Limb (tissue), 2 donors: Measurements from ENCODE around the gene PDE4B.

Source experiments
- DNase-seq, 2 donors: peaks; one replicate each; pipeline ENCODE4 v3.0.0-alpha.2; 2016; ENCODE audit errors: extremely low spot score in 2 of 2

The PDE4B gene

GRCh38 chr1:66282891-66283621 is 490.4 kb downstream of the PDE4B start:
- DNase-seq = no peak

- DNase-seq = no peak
These were observed 490.9 kb downstream of the PDE4B start for GRCh38 chr1:66283622-66284041.

- no peak for DNase-seq
These were observed 492.1 kb downstream of the PDE4B start for GRCh38 chr1:66284746-66285145.

DNA sequence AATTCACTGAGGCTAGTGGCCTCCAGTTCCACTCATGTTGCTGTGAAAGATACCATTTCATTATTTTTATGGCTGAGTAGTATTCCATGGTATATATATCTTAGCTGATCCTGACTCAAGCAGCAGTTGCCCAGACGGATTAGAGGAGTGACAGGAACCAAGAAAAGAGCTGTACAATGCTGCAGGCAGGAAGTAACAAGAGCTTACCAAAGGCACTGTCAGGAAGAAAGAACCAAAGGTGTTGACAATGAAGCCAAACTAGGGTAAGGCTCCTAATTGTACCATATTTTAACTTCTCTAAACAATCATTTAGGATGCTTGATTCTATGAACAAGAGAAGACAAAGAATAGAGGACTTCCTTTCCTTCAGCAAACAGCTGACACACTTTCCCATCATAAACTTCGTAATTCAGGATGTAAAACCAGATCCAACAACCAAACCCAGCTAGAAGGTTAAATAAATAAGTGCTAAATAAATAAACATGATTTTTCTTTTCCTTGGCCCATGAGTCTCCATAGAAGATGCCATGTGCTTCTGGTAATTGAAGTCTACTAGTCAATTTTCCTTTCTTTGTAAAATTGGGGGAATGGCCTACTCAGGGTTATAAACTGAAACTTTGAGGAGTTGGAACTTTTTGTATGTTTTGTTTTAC is 493.0 kb downstream of the PDE4B start:
- DNase-seq = no peak

GRCh38 chr1:66286307-66286706 is 493.6 kb downstream of the PDE4B start:
- DNase-seq = no peak

GRCh38 chr1:66288048-66288447 is 495.4 kb downstream of the PDE4B start:
- no peak for DNase-seq

DNA sequence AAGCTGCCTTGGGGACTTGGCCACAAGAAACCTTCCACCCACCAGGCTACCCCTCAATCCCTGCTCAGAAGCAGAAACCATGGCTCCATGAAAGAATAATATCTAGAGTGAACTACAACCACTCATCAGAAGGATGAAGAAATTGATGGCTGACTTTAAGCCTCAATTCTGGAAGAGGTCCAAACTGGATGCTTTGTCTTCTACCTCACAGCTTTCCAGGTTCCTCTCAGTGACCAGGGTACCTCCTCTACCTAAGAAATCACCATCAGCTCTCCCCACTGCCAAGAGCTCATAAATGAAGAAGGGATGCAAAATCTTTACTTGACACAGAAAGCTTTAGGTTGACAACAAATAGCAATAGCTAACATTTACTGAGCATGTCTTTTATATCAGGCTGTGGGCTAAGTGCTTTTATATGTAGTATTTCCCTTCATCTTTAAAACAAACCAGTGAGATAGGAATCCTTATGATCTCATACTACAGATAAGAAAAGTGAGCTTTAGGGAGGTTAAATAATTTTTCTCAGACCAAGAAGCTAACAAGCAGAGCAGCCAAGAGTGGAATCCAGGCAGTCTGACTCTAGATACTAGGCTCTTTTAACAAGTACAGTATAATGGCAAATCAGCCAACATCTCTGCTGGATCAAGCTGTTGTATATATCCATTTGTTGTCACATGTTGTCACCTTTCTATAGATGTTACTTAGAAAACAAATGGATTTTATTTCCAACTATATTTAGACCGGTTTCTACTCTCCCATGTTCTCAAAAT is 498.3 kb downstream of the PDE4B start:
- DNase-seq = no peak

DNA sequence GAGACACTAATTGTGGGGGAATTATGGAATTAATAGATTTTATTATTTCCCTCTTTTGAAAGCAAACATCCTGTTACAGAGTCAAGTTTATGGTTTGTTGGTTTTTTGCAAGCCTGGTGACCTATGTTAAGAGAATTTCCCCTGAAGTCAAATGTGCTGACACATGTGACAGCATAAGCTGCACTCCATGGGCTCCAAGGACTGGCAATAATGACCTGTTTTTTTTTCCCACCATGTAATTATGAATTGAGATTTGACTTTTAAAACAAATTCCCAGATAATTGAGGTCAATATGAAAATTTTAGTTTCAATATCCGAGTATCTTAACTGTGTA is 498.8 kb downstream of the PDE4B start:
- DNase-seq = no peak

DNA sequence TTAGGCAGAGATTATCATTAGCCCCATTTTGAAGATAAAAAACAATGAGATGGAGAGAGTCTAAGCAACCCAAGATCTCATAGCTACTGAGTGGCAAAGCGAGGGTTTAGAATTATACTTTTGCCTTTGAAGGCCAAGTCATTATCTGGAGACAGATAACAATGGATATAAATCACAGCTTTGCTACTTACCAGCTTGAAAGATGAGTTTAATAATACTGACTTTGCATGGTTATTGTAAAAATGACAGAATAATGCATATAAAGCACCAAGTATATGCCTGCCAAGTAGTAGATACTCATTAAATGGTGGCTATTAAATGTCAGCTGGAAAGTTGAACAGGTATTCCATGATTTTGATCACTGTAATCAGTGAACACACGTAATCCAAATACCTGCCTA is 499.6 kb downstream of the PDE4B start:
- DNase-seq = no peak

- DNase-seq = no peak
These were observed 500.2 kb downstream of the PDE4B start for GRCh38 chr1:66292944-66293343.

- DNase-seq = no peak
These were observed 502.1 kb downstream of the PDE4B start for GRCh38 chr1:66294707-66295370.

DNA sequence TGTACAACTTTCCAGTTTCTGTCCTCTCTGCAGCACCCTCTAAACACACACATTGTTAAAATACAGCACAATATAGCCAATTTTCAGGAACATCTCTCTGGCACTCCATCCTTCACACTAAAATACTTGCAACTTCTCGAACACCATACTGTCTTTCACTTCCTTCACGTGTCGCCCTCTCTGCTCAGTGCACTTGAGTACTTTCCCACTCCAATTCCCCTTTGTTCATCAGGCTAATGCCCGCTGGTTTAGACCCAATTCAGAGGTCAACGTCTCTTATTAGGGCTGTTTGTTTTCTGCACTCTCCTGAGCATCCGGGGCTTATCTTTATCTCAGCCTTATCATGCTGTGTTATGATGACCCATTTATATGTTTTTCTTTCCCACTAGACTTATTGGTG is 503.1 kb downstream of the PDE4B start:
- no peak for DNase-seq

DNA sequence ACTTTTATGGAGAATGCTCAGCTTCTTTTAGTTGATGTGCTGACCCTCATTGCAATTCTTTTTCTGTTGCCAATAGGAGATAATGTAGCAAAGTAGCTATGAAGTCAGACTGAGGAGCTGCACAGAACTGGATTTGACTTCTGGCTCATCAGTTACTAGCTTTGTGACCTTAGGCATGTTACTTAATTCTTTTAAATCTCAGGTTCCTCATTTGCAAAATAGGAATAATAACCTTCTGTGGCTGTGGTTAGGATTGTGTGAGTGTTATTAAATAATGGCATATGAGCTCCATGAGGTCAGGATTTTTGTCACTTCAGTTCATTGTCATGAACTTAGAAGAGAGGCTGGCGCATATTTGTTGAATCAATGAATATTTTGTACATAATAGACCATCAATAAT is 503.7 kb downstream of the PDE4B start:
- DNase-seq = no peak

DNA sequence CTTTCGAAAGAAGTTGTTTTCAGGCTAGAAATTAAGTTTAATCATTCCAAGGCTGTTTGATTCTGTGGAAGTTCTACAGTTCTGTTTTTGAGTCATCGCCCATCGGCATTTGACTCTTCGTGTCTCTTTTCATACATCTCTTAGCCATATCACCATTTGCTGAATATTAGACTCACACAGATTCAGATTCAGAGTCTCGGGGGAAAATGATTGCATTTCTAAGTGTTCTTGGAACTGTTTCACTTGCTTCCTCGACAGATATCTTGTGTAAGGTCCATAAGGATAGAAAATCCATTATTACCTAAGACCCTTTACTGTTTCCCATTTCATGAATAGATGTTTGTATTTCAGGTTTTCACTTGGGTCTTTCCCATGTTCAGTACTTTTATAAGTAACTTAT is 504.3 kb downstream of the PDE4B start:
- no peak for DNase-seq

DNA sequence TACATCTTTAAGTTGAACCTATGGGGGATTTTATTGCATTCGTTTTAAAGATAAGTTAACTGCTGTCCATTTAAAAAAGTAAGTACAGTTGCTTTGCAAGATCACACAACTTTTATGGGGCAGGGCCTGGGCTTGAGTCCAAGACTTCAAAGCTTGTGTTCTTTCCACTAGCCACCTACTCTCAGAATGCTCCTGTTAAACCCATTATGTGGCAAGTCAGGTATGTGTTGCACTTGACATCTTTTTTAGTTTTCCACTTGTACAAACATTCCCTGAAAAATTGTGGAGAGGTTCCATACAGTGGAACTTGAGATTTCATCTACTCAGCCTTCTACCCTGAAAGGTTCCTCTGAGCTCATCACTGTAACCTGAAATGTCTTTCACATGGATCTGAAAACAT is 505.8 kb downstream of the PDE4B start:
- no peak for DNase-seq

DNA sequence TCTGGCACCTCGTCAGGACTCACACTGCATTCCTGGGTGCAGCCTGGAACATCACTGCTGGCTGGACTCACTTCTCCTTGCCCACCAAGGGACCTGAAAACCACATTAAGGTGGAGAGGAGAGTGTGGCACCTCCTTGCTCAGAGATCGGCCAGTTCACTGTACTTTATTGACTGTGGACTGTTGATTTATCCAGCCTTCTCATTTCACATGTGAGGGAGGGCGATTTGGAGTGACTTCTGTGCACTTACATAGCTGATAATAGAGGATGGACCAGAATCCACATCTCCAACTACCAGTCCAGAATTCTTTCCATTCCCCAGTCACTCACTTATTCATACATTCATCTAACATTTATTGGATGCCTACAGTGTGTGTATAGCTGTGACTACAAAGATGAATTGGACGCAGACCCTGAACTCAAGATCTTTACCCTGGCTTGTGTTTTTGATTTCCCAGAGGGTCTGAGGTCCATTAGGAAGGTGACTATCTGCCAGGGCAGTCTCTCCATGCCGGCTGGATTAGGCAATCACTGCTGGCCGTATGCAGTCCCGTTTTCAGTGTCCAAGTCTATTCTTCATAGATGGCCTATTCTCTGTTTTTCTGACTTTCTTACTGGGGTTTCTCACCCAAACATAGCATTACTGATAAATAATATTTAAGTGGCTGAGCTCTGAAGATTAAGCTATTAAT is 507.7 kb downstream of the PDE4B start:
- DNase-seq = no peak

- DNase-seq = no peak
These were observed 508.3 kb downstream of the PDE4B start for GRCh38 chr1:66300972-66301451.

DNA sequence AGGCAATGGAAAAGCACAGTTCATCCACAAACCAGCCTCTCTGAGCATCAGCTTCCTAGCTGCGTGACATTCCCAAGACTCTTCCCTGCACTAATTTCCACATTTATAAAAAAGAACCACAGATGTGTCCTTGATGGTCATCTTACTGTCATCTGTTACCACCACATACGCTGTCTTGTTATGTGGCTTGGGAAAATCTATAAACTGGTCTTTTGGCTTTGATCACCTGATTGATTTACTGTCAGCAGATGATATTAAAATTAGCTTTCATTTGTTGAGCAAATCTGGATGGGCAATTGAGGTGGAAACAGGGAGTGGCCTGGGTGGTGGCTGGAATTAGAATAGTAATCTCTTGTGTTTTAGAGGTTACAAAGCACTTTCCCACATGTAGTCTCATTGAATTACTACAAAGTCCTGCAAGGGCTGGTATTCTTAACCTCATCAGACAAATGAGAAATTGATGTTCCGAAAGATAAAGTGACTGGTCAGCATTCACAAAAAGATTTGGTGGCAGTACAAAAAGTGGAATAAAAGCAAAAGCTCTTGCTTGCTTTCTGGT is 509.6 kb downstream of the PDE4B start:
- no peak for DNase-seq

- no peak for DNase-seq
These were observed 510.1 kb downstream of the PDE4B start for GRCh38 chr1:66302815-66303214.

GRCh38 chr1:66303646-66304045 is 511.0 kb downstream of the PDE4B start:
- DNase-seq = no peak

- DNase-seq = no peak
These were observed 511.4 kb downstream of the PDE4B start for GRCh38 chr1:66304128-66304527.
